Cardiac fibroblast (primary cell): ENCODE results near the gene TCAIM.
A peak's percentile ranks its signal among the peaks of the same experiment; 100 is the strongest.

Experiments used
- DNase-seq, 2 donors: peaks; one replicate each; pipeline versions ENCODE4 v3.0.0 to v3.0.0-alpha.2; 2010; ENCODE audit warnings: low read depth in 2 of 2
- H3K4me3 ChIP-seq, 2 donors: replicated peaks in 1 of 2; 1 replicate in 1 of 2; 2 replicates in 1 of 2; pipeline ENCODE4 v1.5.1; 2011; ENCODE audit warnings: low read depth in 2 of 2, low read length in 2 of 2, mild to moderate bottlenecking in 2 of 2, moderate library complexity in 1 of 2
- TF ChIP-seq, protein P1 (sequence below): IDR thresholded peaks from one replicate; pipeline ENCODE4 v1.5.1; 2011; ENCODE audit warnings: low read depth, mild to moderate bottlenecking, low read length, inconsistent platforms

TCAIM gene

GRCh38 chr3:44309500-44309899 lies 29.1 kb upstream of the TCAIM start:
- TF ChIP-seq, protein P1, sequence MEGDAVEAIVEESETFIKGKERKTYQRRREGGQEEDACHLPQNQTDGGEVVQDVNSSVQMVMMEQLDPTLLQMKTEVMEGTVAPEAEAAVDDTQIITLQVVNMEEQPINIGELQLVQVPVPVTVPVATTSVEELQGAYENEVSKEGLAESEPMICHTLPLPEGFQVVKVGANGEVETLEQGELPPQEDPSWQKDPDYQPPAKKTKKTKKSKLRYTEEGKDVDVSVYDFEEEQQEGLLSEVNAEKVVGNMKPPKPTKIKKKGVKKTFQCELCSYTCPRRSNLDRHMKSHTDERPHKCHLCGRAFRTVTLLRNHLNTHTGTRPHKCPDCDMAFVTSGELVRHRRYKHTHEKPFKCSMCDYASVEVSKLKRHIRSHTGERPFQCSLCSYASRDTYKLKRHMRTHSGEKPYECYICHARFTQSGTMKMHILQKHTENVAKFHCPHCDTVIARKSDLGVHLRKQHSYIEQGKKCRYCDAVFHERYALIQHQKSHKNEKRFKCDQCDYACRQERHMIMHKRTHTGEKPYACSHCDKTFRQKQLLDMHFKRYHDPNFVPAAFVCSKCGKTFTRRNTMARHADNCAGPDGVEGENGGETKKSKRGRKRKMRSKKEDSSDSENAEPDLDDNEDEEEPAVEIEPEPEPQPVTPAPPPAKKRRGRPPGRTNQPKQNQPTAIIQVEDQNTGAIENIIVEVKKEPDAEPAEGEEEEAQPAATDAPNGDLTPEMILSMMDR: no peak
- H3K4me3 ChIP-seq: no peak overlapping the region
- no peak for DNase-seq

DNA sequence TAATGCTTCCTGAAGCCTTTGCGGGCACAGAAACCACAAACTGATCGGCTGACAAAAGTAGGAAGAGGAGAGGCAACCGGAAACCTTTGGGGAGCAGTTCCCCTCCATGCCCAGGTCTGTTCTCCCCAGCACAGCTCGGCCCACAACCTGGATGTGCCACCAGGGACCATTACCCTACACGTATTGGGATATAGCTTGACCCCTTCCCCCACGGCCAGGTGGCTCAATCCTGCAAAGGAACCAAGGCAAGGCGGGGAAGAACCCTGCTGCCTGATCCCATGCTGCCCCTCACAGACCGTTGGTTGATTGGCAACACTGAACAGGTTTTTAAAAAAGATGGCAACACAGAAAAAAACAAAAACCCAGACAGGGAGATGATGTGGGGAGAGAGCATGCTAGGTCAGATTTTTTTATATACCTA lies 19.7 kb upstream of the TCAIM start:
- H3K4me3 ChIP-seq: no peak overlapping the region
- no peak for DNase-seq
- TF ChIP-seq, protein P1: no peak

GRCh38 chr3:44321335-44321734 lies 17.2 kb upstream of the TCAIM start:
- DNase-seq: no peak
- no peak overlapping the region for H3K4me3 ChIP-seq
- TF ChIP-seq, protein P1: no peak

DNA sequence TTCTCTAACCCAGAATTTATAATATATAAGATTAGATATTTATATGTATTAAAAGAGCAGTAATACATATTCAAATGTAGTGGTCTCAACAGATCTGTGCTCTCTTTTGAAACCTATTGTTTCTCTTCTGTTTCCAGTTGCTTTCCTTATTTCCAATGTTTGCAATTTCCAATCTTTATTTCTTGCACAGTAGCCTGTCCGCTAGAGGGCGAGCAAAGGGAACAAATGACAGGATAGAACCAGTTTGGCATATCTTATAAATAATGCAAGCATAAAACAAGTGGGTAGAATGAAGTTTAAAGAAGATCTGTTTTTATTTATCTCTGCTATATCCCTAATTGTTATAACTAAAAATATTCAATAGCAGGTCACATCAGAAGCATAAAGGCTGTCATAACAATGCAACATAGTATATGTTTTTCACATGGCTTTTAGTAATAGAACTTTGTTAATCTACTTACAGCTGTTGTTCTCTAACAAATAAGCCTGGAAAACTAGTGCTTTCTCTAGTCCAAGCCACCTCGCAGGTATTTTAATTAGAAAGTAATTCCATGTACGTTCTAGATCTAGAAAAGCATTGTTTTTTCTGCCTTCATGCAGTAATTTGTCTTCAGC lies 15.1 kb upstream of the TCAIM start:
- peak; percentile 77 to 82 for DNase-seq
- TF ChIP-seq, protein P1: peak; percentile 81
- no peak overlapping the region for H3K4me3 ChIP-seq

DNA sequence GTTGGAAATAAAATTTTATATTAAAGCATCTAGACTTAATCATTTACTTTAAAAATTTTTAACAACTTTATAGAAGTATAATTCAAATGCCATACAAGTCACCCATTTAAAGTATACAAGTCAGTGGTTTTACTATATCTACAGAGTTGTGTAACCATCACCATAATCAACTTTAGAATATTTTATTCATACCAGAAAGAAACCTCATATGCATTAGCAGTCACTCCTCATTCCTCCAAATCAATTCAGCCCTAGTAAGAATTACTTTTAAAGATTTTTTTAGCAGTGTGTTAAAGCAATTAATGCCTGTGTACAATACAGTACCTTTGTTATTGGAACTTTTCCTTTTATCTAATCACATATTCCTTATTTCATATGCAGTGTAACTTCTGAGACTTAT lies 14.0 kb upstream of the TCAIM start:
- TF ChIP-seq, protein P1: no peak
- H3K4me3 ChIP-seq: no peak overlapping the region
- no peak for DNase-seq

DNA sequence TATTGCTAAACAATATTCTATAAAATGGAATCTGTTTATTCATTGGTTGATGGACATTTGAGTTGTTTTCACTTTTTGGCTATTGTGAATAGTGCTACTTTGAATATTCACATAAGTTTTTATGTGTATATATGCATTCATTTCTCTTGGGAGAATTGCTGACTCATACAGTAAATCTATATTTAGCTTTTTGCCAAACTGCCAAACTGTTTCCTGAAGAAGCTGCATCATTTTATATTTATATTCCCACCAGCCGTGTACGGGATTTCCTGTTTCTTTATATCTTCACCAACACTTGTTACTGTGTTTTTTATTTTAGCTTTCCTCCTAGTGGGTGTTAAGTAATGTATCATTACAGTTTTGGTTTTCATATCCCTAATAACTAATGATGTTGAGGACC lies 12.5 kb upstream of the TCAIM start:
- H3K4me3 ChIP-seq: no peak overlapping the region
- DNase-seq: peak; percentile 39 to 76
- TF ChIP-seq, protein P1: no peak

- H3K4me3 ChIP-seq: no peak overlapping the region
- DNase-seq: no peak
- TF ChIP-seq, protein P1: no peak
Measured at GRCh38 chr3:44326515-44326914, 12.1 kb upstream of the TCAIM start.
